Upper lobe of left lung (tissue), 4 donors: Measurements from ENCODE around the gene BMP6.

ENCODE experiments used
- POLR2A ChIP-seq, 4 donors: fragments of 450-650 bp; IDR thresholded peaks; one replicate each; pipeline ENCODE4 v1.5.1; 2016 to 2017; ENCODE audit warnings: antibody characterized with exemption in 4 of 4, mild to moderate bottlenecking in 2 of 4
- POLR2AphosphoS5 ChIP-seq, 2 donors: sonication (generic); formaldehyde crosslinking; IDR thresholded peaks; one replicate each; pipeline ENCODE4 v1.5.1; 2017; ENCODE audit warnings: antibody characterized with exemption in 2 of 2
- TF ChIP-seq, protein P1 (sequence below), 6 experiments: fragments of 450-650 bp in 4 of 6; fragments of 200-600 bp in 2 of 6; sonication (generic) in 2 of 6; IDR thresholded peaks; one replicate each; pipeline ENCODE4 v1.5.1; 2016 to 2019; ENCODE audit warnings: antibody characterized with exemption in 6 of 6

DNA sequence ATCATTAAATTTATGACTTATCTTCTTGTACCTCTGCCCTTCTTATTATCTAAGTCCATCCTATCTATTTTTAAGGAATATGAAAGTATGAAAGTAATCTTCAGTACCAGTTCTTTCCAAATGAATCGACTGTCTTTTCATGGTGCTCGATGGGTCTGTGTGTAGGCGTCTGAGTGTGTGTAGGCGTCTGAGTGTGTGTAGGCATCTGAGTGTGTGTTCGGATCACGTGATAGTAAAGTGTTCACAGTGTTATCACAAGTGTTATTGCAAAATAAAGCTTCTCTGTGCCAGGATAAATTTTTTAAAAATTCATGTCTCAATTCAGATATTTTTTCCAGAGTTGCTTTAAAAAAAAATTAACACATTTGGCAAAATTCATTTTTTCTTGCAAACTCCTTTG lies 58.3 kb downstream of the BMP6 start:
- TF ChIP-seq POLR2A (IDR thresholded peaks at IDR 0.05) (no peak), POLR2AphosphoS5 (IDR thresholded peaks at IDR 0.05) (no peak)
- TF ChIP-seq, protein P1, sequence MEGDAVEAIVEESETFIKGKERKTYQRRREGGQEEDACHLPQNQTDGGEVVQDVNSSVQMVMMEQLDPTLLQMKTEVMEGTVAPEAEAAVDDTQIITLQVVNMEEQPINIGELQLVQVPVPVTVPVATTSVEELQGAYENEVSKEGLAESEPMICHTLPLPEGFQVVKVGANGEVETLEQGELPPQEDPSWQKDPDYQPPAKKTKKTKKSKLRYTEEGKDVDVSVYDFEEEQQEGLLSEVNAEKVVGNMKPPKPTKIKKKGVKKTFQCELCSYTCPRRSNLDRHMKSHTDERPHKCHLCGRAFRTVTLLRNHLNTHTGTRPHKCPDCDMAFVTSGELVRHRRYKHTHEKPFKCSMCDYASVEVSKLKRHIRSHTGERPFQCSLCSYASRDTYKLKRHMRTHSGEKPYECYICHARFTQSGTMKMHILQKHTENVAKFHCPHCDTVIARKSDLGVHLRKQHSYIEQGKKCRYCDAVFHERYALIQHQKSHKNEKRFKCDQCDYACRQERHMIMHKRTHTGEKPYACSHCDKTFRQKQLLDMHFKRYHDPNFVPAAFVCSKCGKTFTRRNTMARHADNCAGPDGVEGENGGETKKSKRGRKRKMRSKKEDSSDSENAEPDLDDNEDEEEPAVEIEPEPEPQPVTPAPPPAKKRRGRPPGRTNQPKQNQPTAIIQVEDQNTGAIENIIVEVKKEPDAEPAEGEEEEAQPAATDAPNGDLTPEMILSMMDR (IDR thresholded peaks at IDR 0.05) = no peak
